ENCODE measurements around the gene SETBP1. TPM values are rescaled to one million over a fixed set of nuclear protein-coding genes. Genes with fewer than 3 reads are reported as not detected.

SETBP1 gene
- total and polyA plus RNA-seq, 9 of the 15 experiments (the other 6 are each of a cell fraction or from before 2014, with no cell fraction given), result under 0.01 to 0.13 (median 0.04) TPM

GRCh38 chr18:44856157-44856556 is 175.5 kb downstream of the SETBP1 start:
- Histone ChIP-seq H3K9me1 (ENCODE audit: control insufficient read depth, insufficient read depth, low read length) (no peaks in the 10 kb centered on the region), H3K79me2 (ENCODE audit: control insufficient read depth, insufficient read depth, low read length) (no peaks in the 10 kb centered on the region), H3K4me3 (no peak overlapping the region), H4K20me1 (replicated peaks; ENCODE audit: control insufficient read depth, insufficient read depth, low read length) (no peaks in the 10 kb centered on the region), H3K27me3 (ENCODE audit: control insufficient read depth in 2 of 2, insufficient read depth in 2 of 2, low read length in 2 of 2) (no peaks in the 10 kb centered on the region), H3K9me3 (replicated peaks; ENCODE audit: control insufficient read depth, insufficient read depth, low read depth, low read length) (no peaks in the 10 kb centered on the region), H3K9ac (ENCODE audit: insufficient read depth in 1 of 2, low read depth in 2 of 2, low read length in 2 of 2) (no peak overlapping the region), H3K4me1 (replicated peaks in 1 of 2; ENCODE audit: control insufficient read depth in 2 of 2, insufficient read depth in 2 of 2, low read length in 2 of 2) (no peaks in the 10 kb centered on the region), H3K36me3 (ENCODE audit: control insufficient read depth, insufficient read depth, low read length) (no peaks in the 10 kb centered on the region), H3K27ac (ENCODE audit: extremely low read depth, low read depth, low read length) (no peak overlapping the region), H3K4me2 (ENCODE audit: insufficient read depth, low read length) (no peak overlapping the region), H2AFZ (ENCODE audit: low read depth, low read length) (no peak overlapping the region)
- POLR2A ChIA-PET, result interaction anchor here (0.5 kb wide), 1 partner anchor 574 kb away, joined by 3 read pairs; no protein-coding TSS in a partner anchor
- 0% methylated on average over 1 of the region's 1 CpG for WGBS (ENCODE audit: insufficient coverage, low coverage, missing lambda C conversion rate)
- no TSS peak for BruUV-seq (replicated peaks)
- CTCF ChIA-PET (ENCODE audit: low intra/inter-chr PET ratio), result no interaction called here
- FAIRE-seq, result no peak
- intact Hi-C loops (cut with micrococcal nuclease) (no loop called here), in situ Hi-C loops (cut with MboI) (no loop called here)
- no peak for ATAC-seq
- no peak for DNase-seq (ENCODE audit: extremely low read depth in 1 of 4, low spot score in 3 of 4)
- TF ChIP-seq ATF6 (CRISPR knock-in tag; IDR thresholded peaks at IDR 0.05) (no peak), BRCA1 (IDR thresholded peaks at IDR 0.05) (no peak), BRCA1 (CRISPR knock-in tag; IDR thresholded peaks at IDR 0.05) (no peak), ZNF395 (CRISPR knock-in tag; IDR thresholded peaks at IDR 0.05) (no peak), E4F1 (CRISPR knock-in tag; IDR thresholded peaks at IDR 0.05; ENCODE audit: borderline replicate concordance) (no peak), RREB1 (CRISPR knock-in tag; IDR thresholded peaks at IDR 0.05) (no peak), MLX (CRISPR knock-in tag; conservative IDR thresholded peaks at IDR 0.05) (no peak)
